Fibroblast of villous mesenchyme (primary cell): Measurements from ENCODE around the gene PTCRA. TPM values are rescaled to one million over a fixed set of nuclear protein-coding genes. Genes with fewer than 3 reads are reported as not detected.

ENCODE experiments used
- DNase-seq: peaks from one replicate; pipeline ENCODE4 v3.0.0-alpha.2; 2010; ENCODE audit warnings: low read depth
- H3K4me3 ChIP-seq: 2 replicates; pipeline ENCODE4 v1.5.1; 2011; ENCODE audit warnings: low read depth, mild to moderate bottlenecking, low read length
- total RNA-seq: library from RNA; depleted of rRNA; stranded (reverse); fragments of >200 nt; gene quantifications from 2 replicates; pipeline ENCODE4 v1.2.3, GENCODE V29; 2012
- TF ChIP-seq, protein P1 (sequence below): IDR thresholded peaks from 2 replicates; pipeline ENCODE4 v1.5.1; 2012; ENCODE audit warnings: low read depth, mild to moderate bottlenecking, low read length; ENCODE audit not compliant: insufficient read depth

The PTCRA gene
- total RNA-seq, 1 donor, result not detected

DNA sequence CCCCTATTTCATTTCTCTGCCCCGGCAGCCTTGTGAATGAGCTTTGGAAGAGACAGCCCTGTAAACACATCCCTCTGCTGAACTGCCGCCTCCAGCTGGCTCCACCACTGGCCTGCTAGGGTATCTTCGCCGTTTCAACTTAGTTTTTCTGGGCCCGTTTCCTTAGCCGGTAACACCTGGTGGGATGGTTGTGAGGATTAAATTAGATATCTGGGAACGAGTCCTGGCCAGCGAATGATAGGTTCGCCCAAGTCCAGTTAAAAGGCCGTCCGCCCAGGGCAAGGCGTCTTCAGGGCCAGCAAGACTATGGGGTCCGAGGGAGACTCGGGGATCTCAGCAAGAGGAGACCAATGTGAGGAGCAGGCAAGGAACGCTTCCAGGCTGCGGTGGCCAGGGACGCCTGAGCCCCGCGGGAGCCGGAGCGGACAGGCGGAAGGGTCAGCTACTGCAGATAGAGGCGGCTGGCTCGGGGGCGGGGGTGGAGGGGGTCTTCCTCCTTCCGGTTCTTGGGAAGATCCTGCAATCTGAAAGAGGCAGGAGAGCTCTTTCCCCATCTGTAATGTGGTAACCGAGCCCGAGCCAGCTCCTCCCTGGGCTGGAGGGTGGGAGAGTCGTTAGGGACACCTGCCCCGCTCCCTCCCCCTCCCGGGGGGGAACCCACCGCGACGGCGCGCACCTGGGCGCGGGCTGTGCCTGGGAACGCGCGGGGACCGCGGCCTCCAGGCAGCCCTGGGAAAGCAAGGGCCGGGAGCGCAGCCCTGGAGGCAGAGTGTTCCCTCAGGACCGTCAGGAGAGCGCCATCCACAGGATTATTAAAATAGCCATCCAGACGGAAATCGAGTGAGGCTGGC, 4.5 kb upstream of the PTCRA start:
- DNase-seq, result no peak
- peak overlapping the region; percentile 43 for H3K4me3 ChIP-seq
- TF ChIP-seq, protein P1, sequence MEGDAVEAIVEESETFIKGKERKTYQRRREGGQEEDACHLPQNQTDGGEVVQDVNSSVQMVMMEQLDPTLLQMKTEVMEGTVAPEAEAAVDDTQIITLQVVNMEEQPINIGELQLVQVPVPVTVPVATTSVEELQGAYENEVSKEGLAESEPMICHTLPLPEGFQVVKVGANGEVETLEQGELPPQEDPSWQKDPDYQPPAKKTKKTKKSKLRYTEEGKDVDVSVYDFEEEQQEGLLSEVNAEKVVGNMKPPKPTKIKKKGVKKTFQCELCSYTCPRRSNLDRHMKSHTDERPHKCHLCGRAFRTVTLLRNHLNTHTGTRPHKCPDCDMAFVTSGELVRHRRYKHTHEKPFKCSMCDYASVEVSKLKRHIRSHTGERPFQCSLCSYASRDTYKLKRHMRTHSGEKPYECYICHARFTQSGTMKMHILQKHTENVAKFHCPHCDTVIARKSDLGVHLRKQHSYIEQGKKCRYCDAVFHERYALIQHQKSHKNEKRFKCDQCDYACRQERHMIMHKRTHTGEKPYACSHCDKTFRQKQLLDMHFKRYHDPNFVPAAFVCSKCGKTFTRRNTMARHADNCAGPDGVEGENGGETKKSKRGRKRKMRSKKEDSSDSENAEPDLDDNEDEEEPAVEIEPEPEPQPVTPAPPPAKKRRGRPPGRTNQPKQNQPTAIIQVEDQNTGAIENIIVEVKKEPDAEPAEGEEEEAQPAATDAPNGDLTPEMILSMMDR, result peak; percentile 12

GRCh38 chr6:42914546-42914945, 1.3 kb upstream of the PTCRA start:
- no peak overlapping the region for H3K4me3 ChIP-seq
- no peak for DNase-seq
- TF ChIP-seq, protein P1, result no peak

GRCh38 chr6:42916288-42916687, 435 bp downstream of the PTCRA start:
- no peak for DNase-seq
- no peak overlapping the region for H3K4me3 ChIP-seq
- TF ChIP-seq, protein P1, result no peak

- TF ChIP-seq, protein P1, result no peak
- no peak overlapping the region for H3K4me3 ChIP-seq
- no peak for DNase-seq
Measured at GRCh38 chr6:42921801-42922200, 5.9 kb downstream of the PTCRA start.

GRCh38 chr6:42923666-42924065, 7.8 kb downstream of the PTCRA start:
- no peak overlapping the region for H3K4me3 ChIP-seq
- TF ChIP-seq, protein P1, result no peak
- DNase-seq, result peak; percentile 66

DNA sequence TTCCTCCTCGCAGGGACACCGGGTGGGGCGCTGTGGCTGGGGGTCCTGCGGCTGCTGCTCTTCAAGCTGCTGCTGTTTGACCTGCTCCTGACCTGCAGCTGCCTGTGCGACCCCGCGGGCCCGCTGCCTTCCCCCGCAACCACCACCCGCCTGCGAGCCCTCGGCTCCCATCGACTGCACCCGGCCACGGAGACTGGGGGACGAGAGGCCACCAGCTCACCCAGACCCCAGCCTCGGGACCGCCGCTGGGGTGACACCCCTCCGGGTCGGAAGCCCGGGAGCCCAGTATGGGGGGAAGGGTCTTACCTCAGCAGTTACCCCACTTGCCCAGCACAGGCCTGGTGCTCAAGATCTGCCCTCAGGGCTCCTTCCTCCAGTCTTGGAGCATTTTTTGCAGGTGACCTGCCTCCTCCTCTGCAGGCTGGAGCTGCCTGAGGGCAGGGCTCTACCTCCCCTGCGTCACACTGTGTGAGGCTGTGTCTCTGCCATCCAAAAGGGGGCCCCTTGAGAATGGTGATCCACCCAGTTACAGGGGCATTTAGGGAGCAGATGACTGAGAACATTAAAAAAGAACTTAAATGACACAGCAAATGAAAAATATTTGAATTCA, 9.5 kb downstream of the PTCRA start:
- TF ChIP-seq, protein P1, result no peak
- H3K4me3 ChIP-seq, result no peak overlapping the region
- DNase-seq, result no peak
